GM11168 (cell line): ENCODE data around the gene TRPV4.

Experiments
- in situ Hi-C: fragments of 300-500 bp; cut with MboI; formaldehyde crosslinking; loops from one replicate; pipeline ENCODE4 v1.12.0; 2022; ENCODE audit warnings: low sequenced_read_pairs; ENCODE audit not compliant: unreplicated experiment

The TRPV4 gene

DNA sequence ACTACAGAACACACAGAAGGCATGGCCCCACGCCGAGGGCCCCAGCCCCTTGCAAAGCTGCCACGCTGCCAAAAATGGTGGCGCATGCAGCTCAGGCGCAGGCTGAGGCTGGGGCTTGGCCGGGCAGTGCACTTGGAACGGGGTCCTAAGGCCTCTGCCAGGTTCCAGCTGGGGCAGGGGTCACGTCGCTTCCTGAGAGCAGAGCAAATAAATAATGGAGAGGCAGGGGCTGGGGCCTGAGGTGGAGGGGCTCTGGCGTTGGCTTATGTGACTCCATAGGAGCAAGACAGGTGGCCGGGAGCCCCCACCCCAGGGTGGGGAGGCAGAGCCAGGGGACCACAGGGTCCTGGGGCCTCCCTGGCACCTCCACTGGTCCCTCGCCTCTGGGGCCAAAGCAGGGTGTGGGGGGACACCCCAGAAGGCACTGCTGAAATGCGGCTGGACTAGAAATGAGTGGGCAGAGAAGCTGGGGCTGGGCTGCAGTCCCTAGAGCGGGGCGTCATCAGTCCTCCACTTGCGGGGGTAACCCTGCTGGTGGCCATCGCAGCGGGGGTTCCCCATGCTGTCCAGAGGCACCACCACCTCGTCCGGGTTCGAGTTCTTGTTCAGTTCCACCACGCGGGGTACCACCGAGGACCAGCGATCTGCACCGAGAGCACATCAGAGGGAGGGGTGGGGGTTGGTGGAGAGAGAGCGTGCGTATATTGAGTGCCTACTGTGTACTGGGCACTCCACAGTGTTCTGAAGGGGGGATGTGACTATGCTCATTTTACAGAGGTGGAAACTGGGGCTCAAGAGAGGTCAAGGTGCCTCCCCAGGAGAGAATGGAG is 49.8 kb downstream of the TRPV4 start:
- in situ Hi-C loops, result no loop called here

GRCh38 chr12:109782326-109782703 is 50.9 kb downstream of the TRPV4 start:
- in situ Hi-C loops, result no loop called here

- in situ Hi-C loops, result no loop called here
These were observed 51.4 kb downstream of the TRPV4 start for GRCh38 chr12:109781668-109782325.

- in situ Hi-C loops, result loop anchor here (10.0 kb wide), 1 partner anchor 175 kb away; no protein-coding TSS in a partner anchor
These were observed 53.8 kb downstream of the TRPV4 start for GRCh38 chr12:109779382-109779781.

DNA sequence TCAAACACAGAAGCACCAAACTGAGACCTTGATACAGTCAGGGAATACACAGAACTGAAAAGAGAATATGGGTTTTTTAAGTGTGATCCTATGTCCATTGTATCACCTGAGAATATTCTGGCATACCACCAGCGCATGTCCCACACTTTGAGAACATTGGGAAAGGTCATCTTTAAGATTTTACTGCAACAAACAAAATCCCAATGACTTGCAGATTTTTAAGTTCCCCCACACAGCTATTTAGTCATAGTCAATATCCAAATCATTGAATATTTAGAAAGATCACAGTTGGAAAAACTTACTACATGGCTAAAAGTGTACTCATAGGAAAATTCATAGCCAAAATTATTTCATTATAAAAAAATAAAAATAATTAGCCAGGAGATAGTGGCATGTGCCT is 54.5 kb downstream of the TRPV4 start:
- in situ Hi-C loops, result loop anchor here (10.0 kb wide), 1 partner anchor 174 kb away; no protein-coding TSS in a partner anchor

DNA sequence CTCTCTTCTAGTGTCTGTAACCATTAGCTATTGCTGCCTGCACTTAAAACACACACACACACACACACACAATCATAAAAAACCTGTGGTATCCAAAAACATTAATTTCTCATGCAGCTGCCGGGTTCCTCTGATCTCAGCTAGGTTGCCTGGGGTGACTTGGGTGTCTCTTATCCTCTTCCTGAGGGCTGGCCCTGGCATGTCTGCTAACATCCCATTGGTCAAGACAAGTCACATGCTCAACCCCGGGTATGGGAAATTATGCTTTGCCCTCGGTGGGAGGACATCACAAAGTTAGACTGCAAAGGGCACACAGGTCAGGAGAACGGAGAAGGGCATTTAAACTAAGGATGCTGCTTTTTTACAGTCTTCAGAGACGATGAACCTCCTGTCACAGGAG is 55.7 kb downstream of the TRPV4 start:
- in situ Hi-C loops, result loop anchor here (10.0 kb wide), 1 partner anchor 173 kb away; no protein-coding TSS in a partner anchor

DNA sequence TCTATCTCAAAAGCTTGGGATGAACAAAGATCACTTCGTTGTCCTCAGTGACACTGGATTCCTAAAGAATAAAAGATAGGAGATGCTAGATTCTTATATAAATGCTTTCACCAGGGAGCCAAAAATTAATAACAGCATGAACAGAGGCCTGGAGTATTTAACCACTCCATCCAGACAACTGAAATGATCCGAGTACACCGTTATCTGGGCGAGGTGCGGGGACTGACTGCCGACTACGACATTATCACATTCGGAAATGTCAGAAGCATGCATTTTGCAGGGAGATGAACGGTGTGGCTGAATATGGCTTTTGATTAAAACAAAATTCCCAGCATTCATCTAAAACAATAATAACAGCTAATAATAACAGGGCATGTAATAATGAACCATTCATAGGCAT is 56.6 kb downstream of the TRPV4 start:
- in situ Hi-C loops, result loop anchor here (10.0 kb wide), 1 partner anchor 172 kb away; no protein-coding TSS in a partner anchor

DNA sequence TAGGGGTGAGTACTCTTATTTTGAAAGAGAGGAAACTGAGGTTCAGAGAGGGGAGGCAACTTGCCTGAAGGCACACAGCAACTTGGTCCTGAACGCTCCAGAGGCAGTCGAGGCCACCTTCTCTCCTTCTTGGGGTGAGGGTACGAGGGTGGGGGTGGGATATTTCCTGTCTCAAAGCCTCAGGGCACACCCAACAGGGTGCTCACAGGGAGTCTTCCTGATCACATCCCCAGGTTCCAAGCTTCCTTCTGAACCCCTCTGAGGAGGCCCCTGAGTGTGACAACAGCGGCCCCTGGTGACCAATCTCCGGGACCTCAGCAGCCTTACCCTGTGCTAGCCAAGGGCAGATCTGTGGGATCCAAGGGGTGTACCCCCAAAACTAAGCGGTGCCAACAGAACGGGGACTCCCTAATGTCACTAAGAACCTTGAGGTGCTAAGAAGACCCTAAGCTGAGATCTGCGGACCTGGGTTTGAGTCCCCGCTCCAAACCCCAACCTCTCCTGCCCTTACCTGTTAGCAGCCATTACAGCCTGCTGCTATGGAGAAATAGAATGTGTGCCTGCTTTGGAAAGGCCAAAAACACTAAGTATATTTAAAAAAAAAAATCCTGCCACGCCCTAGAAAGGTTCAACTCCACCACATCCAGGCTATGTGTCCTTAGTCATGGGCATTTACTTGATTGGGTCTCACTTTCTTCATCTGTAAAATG is 57.9 kb downstream of the TRPV4 start:
- in situ Hi-C loops, result loop anchor here (10.0 kb wide), 1 partner anchor 171 kb away; no protein-coding TSS in a partner anchor

DNA sequence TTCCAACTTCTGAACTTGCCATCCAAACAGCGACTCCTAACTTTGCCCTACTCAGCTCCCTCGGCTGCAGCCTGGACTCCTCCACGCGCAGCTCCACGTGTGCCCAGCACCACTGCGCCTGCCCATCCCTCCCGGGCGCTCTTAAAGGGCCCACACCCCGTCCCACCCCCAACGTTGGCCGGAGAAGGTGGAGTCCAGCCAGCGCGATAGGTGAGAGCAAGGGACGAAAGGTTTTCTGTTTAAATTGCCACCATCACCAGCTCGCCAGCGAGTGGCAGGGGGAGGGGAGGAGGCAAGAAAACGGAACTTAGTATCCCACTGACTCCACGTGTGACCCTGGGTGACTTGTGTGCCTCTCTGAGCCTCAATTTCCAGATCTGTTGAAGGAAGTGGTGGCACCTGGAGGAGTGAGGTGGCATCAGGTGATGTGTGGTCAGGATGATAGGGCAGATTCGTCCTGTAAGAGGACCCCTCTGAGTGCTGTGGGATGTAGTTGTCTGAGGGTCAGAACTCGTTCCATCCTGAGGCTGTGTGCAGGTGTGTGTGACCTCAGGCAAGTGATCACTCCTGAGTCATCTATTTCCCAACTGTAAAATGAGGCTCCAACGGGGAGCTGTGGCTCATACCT is 59.7 kb downstream of the TRPV4 start:
- in situ Hi-C loops, result loop anchor here (10.0 kb wide), 1 partner anchor 169 kb away; no protein-coding TSS in a partner anchor

GRCh38 chr12:109772622-109773321 is 60.4 kb downstream of the TRPV4 start:
- in situ Hi-C loops, result loop anchor here (10.0 kb wide), 1 partner anchor 168 kb away; no protein-coding TSS in a partner anchor

- in situ Hi-C loops, result loop anchor here (10.0 kb wide), 1 partner anchor 167 kb away; no protein-coding TSS in a partner anchor
These were observed 61.2 kb downstream of the TRPV4 start for GRCh38 chr12:109771746-109772621.

DNA sequence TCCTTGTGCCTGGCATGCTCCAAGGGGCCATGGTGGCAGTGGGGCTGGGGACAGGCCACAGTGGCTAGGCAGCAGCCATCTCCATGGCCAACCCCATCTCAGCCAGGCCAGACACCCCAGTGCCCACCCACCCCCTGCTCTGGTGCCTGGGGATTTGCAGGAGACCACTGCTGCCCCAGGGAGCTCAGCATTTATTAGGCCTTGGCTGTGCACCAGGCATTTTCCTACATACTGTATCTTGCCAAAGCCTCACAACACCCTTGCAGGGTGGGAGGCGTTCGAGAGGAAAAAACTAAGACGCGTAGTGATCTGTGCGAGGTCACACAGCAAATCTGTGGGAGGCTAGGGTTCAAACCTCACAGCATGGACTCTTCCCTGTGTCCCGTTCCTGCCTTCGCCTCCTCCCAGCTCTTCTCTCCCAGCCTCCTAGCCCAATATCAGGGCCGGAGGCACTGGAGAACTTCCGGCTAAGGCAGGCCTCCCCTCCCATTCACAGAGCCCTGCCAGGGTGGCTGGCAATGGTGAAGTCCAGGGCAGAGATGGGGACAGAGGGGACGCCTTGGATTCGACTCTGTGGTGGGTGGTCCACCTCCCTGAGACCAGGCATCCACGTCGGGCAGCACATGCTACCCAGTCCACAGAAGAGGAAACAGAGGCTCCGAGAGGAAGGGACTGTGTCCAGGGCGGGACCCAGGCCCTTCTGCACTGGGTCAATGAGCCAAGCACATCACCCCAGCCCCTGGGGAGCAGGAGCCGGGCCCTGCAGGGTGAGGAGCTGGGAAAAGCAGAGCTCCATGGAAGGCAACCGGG is 62.1 kb downstream of the TRPV4 start:
- in situ Hi-C loops, result loop anchor here (10.0 kb wide), 1 partner anchor 166 kb away; no protein-coding TSS in a partner anchor

DNA sequence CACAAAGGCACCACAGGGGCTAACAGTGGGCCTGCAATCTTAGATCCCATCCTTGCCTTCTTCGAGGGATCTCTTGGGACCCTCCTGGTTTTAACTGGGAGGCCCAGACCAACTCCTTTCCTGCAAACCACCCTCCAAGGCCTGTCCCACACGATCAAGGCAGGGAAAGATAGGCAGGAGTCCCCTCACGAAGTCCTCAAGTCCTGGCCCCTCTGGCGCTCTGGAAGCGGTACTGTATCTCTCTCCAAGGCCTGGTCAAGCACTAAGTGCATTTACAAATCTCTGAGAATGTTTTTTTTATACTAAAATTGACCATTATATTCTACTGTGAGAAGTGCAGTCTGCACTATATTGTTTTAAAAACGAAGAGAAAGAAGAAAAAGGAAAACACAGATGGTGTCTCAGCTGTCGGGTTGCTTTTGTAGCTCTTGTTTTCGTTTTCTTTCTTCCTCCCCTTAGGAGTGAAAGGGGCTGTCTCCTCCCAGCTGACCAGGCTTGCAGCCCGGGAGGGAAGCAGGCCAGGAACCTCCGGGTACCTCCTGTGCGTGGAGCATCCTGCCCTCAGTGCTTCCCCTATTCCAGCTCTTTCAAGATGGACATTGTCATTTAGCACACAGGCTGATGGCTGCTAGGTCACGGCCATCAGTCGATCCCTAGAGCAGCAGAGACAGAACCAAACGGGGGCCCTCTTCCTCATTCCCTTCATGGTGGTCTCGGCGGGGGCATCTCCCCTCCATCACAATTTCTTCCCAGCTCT is 62.9 kb downstream of the TRPV4 start:
- in situ Hi-C loops, result loop anchor here (10.0 kb wide), 1 partner anchor 165 kb away; no protein-coding TSS in a partner anchor

- in situ Hi-C loops, result no loop called here
These were observed 64.1 kb downstream of the TRPV4 start for GRCh38 chr12:109768901-109769670.

GRCh38 chr12:109767991-109768900 is 65.0 kb downstream of the TRPV4 start:
- in situ Hi-C loops, result no loop called here
